ENCODE data around the gene TEPSIN.

The TEPSIN gene

GRCh38 chr17:81249223-81250040, 10.6 kb upstream of the TEPSIN start:
- H3K27ac ChIP-seq, result no peak overlapping the region
- no peak for TF ChIP-seq CTCF (IDR thresholded peaks at IDR 0.05)
- TF ChIP-seq ZFX (IDR thresholded peaks at IDR 0.05; ENCODE audit: borderline replicate concordance), result no peak

- 0 out of 2 replicates have a peak overlapping the region, but pooled peaks have one; percentile 15 for H3K27ac ChIP-seq
- no peak for TF ChIP-seq CTCF (IDR thresholded peaks at IDR 0.05)
- TF ChIP-seq ZFX (IDR thresholded peaks at IDR 0.05; ENCODE audit: borderline replicate concordance), result no peak
Measured at GRCh38 chr17:81248649-81249048, 9.8 kb upstream of the TEPSIN start.

- no peak overlapping the region for H3K27ac ChIP-seq
- TF ChIP-seq ZFX (IDR thresholded peaks at IDR 0.05; ENCODE audit: borderline replicate concordance) (no peak), CTCF (IDR thresholded peaks at IDR 0.05) (no peak)
Measured at GRCh38 chr17:81247339-81247990, 8.6 kb upstream of the TEPSIN start.

DNA sequence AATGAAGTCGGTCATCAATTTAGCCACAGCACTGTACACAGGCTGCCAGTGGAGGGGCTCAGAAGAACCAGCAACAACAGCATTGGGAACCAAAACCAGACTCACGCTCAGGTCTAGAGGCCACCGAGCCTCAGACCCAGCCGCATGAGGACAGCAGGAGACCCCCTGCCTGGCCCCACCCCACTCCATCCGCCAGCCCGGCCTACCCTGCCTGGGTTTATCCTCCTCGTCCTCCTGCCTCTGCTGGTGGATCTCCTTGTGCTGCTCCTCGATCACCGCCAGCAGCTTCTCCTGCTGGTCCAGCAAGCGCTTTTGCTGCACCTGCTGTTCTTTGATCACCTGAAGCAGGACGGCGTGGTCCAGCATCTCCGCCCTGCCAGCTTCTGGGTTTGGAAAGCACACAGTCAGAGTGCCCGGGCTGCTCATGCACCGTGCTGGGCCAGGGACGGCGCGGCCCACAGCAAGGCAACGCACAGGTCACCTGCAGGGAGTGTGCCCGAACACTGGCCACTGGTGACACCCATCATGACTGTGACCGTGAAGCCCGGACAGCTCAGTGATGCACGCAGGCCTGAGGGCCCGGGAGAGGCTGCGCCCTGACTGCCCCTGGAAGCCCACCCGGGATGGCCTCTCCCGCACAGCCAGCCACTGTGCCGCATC, 8.0 kb upstream of the TEPSIN start:
- TF ChIP-seq CTCF (IDR thresholded peaks at IDR 0.05) (no peak), ZFX (IDR thresholded peaks at IDR 0.05; ENCODE audit: borderline replicate concordance) (no peak)
- H3K27ac ChIP-seq, result no peak overlapping the region

DNA sequence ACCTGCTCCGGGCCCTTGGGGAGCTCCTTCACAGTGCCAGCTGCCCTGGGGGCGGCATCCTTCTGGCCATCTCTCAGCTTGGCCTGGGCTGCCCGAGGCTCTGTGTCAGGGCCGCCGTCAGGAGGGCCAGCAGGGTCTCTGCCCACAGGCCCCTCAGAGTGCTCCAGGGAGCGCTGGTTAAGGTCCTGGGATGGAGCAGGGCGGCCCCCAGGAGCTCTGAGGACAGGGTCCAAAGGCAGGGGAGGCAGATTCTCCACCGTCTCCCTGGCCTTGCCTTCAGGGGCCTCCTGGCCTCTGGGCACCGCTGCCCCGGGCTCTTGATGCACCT, 7.5 kb upstream of the TEPSIN start:
- H3K27ac ChIP-seq, result no peak overlapping the region
- TF ChIP-seq CTCF (IDR thresholded peaks at IDR 0.05) (no peak), ZFX (IDR thresholded peaks at IDR 0.05; ENCODE audit: borderline replicate concordance) (no peak)

GRCh38 chr17:81245665-81246342, 6.9 kb upstream of the TEPSIN start:
- TF ChIP-seq ZFX (IDR thresholded peaks at IDR 0.05; ENCODE audit: borderline replicate concordance) (no peak), CTCF (IDR thresholded peaks at IDR 0.05) (no peak)
- H3K27ac ChIP-seq, result peak overlapping the region; percentile 37
